Renal cortex interstitium (tissue), 11 donors: ENCODE data around the gene TNIP1. TPM values are rescaled to one million over a fixed set of nuclear protein-coding genes. Genes with fewer than 3 reads are reported as not detected.

Experiments
- DNase-seq, 11 donors: peaks; one replicate each; pipeline ENCODE4 v3.0.0-alpha.2; 2013; ENCODE audit warnings: low read depth in 9 of 11, low spot score in 4 of 11; ENCODE audit errors: extremely low read depth in 1 of 11
- polyA plus RNA-seq, 3 donors: library from polyadenylated mRNA; unstranded; fragments of 120-200 nt; gene quantifications; one replicate each; pipeline ENCODE4 v1.2.1, GENCODE V29; 2013; ENCODE audit not compliant: insufficient read length in 3 of 3

Gene TNIP1
- polyA plus RNA-seq, 3 donors = 63.0 to 88.2 (median 78.3) TPM

DNA sequence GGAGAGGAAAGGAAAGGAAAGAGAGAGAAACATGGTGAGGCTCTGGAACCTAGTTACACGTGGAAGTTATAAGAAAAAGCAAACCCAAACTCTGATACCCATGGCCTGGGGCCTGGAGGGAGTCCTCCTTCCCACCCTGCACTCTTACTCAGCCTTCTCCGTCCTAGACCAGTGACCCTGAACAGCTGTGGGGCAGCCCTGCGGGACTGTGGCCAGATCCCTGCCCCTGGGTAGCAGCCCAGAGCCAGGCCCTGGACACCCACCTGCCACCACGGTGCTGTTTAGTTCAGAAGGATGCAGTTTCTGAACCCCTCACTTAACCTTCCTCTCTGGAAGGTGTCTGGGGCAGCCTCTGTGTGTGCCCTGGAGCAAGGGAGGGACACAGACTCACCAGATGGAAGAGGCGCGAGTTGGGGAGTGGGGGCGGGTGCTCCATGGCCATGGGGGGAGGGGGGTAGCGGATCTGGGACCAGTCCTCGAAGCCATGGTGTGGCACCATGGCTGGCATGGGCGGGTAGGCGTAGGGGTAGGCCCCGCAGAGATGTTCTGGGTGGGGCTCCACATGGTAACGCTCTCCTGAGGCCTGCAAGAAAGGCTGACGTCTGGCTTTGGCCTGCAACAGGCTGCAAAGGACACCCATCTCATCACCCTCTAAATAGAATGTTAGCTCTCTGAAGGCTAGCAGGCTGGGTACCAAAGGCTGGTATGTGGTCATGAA is 47.5 kb downstream of the TNIP1 start:
- DNase-seq = no peak

DNA sequence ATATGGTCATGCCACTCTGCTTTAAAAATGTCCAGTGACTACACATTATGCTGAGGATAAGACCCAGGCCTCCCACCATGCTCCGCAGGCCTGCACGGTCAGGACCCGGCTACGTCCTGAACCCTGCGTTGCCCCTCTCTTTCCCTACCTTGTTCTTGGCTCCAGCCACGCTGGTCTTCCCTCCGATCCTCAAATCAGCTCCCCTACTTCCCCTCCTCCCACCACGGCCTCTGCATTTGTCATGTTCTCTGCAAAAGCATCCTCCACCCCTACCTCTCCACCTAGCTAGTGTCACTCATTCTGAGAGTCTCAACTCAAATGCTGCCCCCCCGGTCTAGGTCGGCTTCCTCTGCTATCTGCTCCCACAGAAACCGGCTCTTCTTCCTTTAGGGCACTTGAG is 49.3 kb downstream of the TNIP1 start:
- DNase-seq = no peak

DNA sequence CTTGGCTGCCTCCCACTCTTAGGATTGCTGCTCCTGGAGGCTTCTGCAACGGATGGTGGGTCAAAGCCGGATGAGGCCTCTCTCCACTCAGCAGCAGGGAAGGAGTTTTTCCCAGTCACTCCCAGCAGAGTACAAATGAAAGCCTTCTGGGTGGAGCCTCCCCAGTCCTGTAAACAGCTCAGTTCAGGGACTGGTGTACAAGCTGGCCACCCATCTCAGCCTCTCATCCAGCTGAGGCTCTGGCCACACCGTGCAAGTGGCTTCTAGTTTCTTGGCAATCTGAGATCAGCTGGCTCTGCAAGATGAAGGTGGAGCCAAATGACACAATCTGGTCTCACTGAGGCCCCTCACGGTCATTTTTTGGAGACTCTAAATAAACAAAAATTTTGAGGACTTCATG is 50.5 kb downstream of the TNIP1 start:
- DNase-seq = no peak

DNA sequence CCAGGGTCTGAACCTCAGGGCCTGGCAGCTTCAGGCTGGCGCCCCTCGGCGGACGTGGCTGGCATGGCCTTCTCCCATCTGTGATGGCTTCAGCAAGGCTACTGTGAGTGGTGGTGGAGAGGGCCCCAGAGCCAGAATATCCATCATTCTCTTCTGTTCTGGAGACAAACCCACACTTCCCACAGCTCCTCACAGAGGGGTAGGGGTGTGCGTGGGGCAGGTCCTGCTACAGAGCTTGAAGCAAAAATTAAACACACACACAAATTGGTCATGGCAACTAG is 50.8 kb downstream of the TNIP1 start:
- no peak for DNase-seq

DNA sequence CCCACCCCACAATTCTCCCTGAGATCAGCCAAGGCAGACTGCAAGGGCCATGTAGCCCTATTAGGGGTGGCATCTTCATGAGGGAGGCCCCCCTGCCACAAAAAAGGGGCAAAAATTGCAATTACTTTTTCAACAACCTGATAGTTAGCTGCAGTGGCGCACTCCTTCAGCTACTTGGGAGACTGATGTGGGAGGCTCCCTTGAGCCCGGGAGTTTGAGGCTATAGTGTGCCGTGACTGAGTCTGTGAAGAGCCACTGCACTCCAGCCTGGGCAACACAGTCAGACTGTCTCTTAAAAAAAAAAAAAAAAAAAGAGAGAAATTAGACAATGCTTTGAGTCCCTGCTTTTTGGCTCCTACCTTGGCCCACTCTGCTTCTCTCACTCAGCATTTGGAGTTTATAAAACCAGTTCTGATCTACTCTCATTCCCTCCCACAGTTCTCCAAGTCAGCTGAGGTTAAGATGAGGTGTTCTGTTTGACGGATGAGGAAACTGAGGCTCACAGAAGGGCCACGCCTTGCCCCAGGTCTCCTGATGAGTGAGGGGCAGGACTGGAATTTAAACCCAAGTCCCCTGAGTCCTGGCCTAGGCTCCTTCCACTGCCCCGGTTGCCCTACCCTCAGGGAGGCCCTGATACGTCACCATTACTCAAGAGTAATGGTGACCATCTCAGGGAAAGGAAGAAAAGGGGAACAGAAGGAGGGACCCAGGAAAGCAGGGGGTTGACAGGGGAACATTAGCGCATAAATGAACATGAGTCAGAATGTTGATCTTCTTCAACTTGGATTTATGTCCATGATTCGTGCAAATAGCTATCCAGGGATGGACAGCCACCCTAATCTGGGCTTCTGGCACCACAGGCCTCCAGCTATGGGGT is 51.4 kb downstream of the TNIP1 start:
- no peak for DNase-seq

DNA sequence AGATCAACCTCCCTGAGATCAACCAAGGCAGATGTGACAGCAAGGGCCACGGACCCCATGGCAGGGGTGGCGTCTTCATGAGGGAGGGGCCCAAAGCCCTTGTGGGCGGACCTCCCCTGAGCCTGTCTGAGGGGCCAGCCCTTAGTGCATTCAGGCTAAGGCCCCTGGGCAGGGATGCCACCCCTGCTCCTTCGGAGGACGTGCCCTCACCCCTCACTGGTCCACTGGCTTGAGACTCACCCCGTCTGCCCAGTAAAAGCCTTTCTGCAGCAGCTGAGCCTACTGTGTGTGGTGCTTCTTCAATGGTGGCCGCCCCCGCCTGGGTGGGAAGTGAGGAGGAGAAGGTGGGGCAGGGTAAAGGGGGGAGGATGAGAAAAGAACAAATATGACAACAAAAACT is 52.1 kb downstream of the TNIP1 start:
- no peak for DNase-seq

DNA sequence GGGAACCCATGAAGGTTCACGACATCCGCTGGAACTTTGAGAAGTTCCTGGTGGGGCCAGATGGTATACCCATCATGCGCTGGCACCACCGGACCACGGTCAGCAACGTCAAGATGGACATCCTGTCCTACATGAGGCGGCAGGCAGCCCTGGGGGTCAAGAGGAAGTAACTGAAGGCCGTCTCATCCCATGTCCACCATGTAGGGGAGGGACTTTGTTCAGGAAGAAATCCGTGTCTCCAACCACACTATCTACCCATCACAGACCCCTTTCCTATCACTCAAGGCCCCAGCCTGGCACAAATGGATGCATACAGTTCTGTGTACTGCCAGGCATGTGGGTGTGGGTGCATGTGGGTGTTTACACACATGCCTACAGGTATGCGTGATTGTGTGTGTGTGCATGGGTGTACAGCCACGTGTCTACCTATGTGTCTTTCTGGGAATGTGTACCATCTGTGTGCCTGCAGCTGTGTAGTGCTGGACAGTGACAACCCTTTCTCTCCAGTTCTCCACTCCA is 52.8 kb downstream of the TNIP1 start:
- no peak for DNase-seq

DNA sequence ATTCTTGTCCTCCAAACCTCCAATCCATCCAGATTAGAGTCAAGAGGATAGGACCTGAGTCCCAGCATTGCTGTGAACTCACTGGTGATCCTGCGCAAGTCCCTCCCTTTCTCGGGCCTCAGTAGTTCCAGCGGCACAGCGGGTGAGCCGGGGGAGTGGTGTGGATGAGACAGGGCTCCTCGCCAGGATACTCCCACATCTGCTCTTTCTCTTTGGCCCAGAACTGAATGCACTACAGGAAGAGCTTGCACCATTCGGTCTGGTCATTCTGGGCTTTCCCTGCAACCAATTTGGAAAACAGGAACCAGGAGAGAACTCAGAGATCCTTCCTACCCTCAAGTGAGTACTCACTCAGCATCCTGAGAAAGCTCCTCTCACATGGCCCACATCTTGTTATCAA is 54.2 kb downstream of the TNIP1 start:
- no peak for DNase-seq

DNA sequence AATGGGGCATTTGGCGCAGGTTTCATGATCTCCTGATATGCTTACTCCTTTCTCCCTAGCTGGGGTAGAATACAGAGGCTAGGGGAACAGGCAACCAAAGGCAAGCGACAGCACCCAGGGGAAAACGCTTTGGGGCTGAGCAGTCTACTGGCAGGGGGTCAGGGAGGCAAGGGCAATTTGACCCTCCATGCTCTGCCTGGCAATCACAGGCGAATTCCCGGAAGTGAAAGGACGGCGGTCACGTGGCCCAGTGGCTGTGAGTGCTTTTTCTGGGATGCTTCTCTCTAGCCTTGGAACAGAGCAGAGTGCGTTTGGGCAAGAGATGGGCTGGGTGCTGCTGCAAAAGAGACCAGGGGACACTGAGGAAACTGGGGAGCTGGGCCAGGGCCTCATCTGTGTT is 54.7 kb downstream of the TNIP1 start:
- DNase-seq = no peak

DNA sequence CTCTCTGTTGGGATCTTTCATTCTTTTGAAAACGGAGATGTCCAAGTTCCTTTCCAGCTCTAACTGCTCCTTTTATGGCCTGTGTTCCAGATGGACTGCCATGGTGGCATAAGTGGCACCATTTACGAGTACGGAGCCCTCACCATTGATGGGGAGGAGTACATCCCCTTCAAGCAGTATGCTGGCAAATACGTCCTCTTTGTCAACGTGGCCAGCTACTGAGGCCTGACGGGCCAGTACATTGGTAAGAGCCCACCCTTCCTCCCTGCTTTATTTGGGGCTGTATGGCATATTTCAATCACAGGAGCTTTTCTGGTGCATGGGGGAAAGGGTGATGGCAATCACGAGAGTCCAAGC is 55.6 kb downstream of the TNIP1 start:
- no peak for DNase-seq

DNA sequence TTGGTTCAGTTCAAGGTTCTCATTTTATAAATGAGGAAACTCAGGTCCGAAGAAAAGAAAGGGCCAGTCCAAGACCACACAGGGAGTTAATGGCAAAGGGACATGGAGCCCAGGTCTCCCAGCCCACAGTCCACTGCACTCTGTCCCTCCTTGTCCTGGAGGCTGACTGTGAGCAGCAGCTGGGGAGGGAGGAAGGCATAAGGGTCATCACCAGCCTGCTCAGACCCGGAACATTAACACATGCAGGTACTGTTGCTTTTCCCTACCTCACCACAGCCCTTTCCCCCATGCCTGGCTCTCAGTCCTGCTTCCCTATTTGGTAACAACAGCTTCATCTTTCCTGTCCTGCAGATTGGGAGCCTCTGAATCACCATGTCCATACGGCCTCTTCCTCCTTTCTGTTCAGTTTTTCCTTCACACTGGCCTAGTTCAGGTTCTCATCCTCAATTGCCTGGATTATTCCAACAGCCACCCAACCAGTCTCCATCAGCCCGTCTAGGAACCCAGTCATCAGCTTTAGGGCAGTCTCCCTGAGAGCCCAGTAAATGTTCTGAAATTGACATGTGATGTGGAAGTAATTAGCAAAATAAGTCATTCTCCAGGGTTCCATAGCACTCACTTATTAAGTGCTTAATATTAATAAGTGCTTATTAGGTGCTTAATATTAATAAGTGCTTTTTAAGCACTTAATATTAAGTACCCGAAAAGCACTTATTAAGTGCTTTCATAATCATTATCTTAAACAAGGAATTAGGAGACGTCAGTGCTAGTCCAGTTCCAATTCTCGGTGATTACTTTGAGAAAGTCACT is 56.2 kb downstream of the TNIP1 start:
- no peak for DNase-seq

DNA sequence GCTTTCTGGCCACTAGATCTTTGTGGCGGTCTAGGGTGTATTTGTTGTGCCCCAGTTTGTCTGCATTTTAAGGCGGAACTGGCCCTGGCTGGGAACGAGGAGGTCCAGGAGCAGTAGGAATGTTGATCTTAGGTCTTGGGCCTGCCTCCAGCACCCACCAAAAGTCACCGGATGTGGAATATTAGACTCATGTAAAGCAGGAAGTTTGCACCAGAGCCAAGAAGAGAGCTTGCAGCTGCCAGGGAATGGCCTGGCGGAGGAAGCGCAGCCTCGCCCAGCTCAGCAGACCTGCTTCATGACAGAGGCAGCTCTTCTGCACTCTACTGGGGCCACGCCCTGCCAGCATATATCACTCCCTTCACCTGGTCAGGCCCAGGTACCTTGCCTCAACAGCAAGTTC is 57.2 kb downstream of the TNIP1 start:
- no peak for DNase-seq

DNA sequence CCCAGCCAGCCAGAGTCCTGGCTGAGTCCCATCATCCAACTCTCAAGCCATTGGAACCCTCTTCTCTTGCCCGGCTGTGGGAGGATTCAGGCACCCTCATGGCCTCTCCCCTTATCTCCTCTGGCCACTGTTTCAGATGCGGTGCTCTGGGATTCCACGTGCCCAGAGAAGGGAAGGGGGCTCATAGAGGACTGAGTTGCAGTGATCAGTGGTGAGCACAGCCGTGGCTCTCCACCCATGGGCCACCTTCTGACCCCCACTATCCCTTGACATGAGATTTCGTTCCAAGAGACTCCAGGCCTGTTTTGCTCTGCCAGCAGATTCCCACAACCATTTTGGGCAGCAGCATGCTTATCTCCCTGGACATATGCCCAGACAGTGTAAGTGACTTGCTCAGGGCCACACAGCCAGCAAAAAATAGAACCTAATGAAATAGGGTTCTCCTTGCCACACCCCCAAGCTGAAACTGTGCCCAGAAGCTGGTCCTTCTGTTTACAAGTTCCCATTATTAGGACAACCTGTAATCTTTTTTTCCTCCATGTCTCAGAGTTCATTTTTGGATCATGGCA is 57.7 kb downstream of the TNIP1 start:
- DNase-seq = no peak

DNA sequence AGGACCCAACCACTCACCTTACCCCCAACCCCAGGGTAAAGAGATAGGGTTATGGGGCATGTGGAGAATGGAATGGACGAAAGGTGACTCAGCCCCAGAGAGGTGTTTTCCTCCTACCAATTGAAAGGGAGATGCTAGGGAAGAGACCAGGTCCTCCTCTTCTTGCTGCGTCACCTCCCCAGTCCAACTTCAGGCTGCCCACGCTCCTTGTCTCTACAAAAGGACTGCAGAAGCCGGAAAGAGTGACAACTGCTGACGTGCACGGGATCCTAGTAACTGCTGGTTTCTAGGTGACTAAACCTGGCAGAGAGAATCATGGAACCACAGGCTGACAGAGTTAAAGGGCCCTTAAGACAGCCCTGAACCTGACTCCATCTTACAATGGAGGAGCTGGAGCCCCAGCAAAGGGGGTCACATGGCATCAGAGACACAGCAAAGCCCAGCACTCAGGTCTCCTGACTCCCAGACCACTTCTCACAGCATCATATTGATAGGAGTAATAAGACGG is 58.3 kb downstream of the TNIP1 start:
- no peak for DNase-seq

DNA sequence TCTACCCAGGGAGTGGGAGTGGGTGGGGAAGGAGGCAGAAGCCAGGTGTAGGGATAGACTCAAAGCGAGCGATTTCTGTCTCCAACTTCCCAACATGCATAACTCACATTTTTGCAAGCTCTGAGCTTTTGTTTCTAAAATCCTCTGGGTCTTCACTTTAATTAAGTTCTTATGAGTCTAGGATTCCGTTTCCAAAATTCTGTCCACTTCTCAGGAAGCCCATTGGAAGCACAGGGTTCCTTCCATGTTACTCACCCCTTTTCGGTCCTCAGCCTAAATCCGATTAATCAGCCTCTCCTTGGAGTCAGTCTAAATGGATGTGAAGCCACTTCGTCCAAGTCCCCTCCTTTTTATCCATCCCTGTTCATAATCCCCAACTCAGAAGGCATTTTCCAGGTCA is 59.1 kb downstream of the TNIP1 start:
- DNase-seq = no peak

DNA sequence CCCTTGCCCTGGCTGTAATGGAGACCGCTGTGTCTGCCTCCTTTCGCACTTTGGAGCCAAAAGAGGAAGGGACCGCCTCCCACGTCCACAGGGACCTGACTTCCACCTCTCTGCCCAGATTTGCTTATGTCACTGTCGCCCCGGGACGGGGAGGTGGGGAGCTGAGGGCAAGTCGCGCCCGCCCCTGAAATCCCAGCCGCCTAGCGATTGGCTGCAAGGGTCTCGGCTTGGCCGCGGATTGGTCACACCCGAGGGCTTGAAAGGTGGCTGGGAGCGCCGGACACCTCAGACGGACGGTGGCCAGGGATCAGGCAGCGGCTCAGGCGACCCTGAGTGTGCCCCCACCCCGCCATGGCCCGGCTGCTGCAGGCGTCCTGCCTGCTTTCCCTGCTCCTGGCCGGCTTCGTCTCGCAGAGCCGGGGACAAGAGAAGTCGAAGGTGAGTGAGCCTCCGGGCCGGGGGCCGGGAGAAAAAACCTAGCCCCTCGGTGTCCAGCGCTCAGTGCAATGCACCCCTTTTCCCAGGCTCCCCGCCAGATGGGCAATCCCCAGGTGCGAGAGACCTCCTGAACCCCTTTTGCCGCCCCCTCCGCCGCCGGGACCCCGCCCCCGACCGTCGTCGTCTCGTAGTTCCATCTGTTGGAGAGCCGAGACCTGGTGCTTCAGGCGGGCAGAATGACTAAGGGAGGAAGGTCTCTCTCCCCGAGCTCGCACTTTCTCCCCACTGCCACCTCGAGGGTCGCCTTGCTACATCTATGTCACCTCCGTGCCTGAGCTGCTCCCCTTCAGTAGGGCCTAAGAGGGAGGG is 60.3 kb downstream of the TNIP1 start, which contains the start of gene GPX3:
Gene GPX3, plus strand, starts transcription at position 288 of the 807 bp plus-strand sequence. Its CDS starts 64 bp downstream, at position 352.
- peak in 7 of 11 donors; percentile 66 to 80 (median 73) for DNase-seq

DNA sequence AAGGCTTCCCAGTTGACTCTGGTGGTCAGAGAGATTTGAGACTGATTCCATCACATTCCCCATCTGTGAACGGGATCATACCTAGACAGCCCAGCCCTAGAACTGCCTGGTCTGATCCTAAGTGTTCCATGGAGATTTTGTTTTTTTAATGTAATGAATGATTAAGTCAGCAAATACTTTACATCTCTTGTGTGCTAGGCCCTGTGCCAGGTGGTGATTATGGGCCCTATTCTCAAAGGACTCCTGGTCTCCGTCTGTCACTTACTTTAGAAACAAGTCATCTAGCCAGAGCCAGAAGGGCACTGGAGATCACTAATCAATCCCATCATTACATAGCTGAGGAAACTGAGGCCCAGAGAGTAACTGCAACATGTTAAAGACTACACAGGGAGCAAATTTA is 61.5 kb downstream of the TNIP1 start:
- no peak for DNase-seq

DNA sequence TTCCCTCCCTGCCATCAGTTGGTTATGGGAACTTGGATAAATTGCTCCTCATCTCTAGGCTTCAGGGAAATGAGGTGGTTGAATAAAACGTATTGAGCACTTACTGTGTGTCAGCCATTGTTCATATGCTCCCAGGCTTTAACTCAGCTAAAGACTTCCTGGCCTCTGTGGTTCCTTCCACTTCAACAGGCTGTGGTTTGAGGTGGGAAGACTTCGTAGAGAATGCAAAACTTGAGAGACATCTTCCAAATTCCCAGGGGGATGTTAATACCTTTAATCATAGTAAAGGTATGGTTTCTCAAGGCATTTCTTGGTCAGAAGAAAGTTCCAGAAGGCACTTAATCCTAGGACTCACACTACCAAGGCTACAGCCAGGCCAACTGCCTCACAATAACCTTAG is 62.0 kb downstream of the TNIP1 start:
- no peak for DNase-seq
